K562 (cell line): ENCODE measurements around the gene IGLL1.

ENCODE experiments used
- EHMT2 ChIP-seq: fragments of 450-650 bp; IDR thresholded peaks from 2 replicates; pipeline ENCODE4 v1.6.1; 2018; ENCODE audit warnings: antibody characterized with exemption
- JUNB ChIP-seq: fragments of 450-650 bp; formaldehyde crosslinking; conservative IDR thresholded peaks from 2 replicates; pipeline ENCODE4 v1.4.0; 2020; ENCODE audit warnings: mild to moderate bottlenecking
- RHOXF2B ChIP-seq: fragments of 250-450 bp; sonication (Bioruptor Pico); conservative IDR thresholded peaks from 2 replicates; pipeline ENCODE4 v1.5.1; 2021
- SIN3A ChIP-seq, 2 experiments: fragments of 150-350 bp in 1 of 2; IDR thresholded peaks; 2 replicates each; pipeline ENCODE4 v1.6.1; 2011 to 2016; ENCODE audit warnings: borderline replicate concordance in 2 of 2, low read depth in 2 of 2, low read length in 2 of 2, mild to moderate bottlenecking in 2 of 2, moderate library complexity in 2 of 2; ENCODE audit not compliant: control insufficient read depth in 1 of 2
- ZNF184 ChIP-seq: sonication (generic); formaldehyde crosslinking; IDR thresholded peaks from 2 replicates; pipeline ENCODE4 v1.5.0; 2020; ENCODE audit warnings: missing genetic modification reagents
- TF ChIP-seq, protein P1 (sequence below), 3 experiments: IDR thresholded peaks in 2 of 3; conservative IDR thresholded peaks in 1 of 3; 2 replicates each; pipeline ENCODE4 v1.5.1; 2011 to 2012; ENCODE audit warnings: low read length in 3 of 3, mild to moderate bottlenecking in 3 of 3, control low read depth in 2 of 3, improper control_type of control experiment in 1 of 3, inconsistent platforms in 1 of 3, low read depth in 1 of 3, mixed read lengths in 1 of 3, moderate library complexity in 1 of 3; ENCODE audit not compliant: insufficient read depth in 2 of 3

DNA sequence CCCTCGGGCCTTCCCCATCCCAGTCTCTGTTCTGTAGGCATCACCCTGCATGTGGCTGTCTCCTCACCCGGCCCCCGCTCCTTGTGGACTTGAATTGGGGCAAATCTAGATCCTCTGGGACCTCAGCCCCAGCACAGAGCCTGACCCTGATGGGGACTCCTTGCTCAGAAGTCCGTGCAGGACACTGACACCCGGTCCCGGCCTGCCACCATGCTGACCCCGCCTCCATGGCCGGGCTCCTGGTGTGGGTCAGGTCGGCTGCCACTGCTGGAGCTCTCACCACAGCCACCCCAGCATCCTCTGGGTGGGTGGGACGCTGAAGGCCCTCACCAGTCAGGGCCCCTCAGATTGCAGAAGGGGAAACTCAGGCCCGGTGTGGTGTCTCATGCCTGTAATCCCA lies 1.8 kb downstream of the IGLL1 start:
- TF ChIP-seq RHOXF2B (CRISPR knock-in tag) (no peak), SIN3A (IDR thresholded peaks at IDR 0.05; ENCODE audit: borderline replicate concordance in 2 of 2, control insufficient read depth in 1 of 2, low read depth in 2 of 2, low read length in 2 of 2) (no peak), EHMT2 (no peak), ZNF184 (CRISPR knock-in tag) (no peak), JUNB (CRISPR knock-in tag) (no peak)
- TF ChIP-seq, protein P1, sequence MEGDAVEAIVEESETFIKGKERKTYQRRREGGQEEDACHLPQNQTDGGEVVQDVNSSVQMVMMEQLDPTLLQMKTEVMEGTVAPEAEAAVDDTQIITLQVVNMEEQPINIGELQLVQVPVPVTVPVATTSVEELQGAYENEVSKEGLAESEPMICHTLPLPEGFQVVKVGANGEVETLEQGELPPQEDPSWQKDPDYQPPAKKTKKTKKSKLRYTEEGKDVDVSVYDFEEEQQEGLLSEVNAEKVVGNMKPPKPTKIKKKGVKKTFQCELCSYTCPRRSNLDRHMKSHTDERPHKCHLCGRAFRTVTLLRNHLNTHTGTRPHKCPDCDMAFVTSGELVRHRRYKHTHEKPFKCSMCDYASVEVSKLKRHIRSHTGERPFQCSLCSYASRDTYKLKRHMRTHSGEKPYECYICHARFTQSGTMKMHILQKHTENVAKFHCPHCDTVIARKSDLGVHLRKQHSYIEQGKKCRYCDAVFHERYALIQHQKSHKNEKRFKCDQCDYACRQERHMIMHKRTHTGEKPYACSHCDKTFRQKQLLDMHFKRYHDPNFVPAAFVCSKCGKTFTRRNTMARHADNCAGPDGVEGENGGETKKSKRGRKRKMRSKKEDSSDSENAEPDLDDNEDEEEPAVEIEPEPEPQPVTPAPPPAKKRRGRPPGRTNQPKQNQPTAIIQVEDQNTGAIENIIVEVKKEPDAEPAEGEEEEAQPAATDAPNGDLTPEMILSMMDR (IDR thresholded peaks at IDR 0.05 in 2 of 3, conservative IDR thresholded peaks at IDR 0.05 in 1 of 3; ENCODE audit: insufficient read depth in 2 of 3, low read depth in 1 of 3, low read length in 3 of 3), result no peak
